H1 (cell line): ENCODE measurements around the gene IGF2R. TPM values are rescaled to one million over a fixed set of nuclear protein-coding genes. Genes with fewer than 3 reads are reported as not detected.

ENCODE experiments used
- CTCF ChIA-PET: fragments of 300-600 bp; sonication (Branson Sonifier 250); formaldehyde crosslinking; loops from one replicate; lab custom pipeline; 2021; ENCODE audit not compliant: partially characterized antibody; lab: Charles Lee
- POLR2A ChIA-PET: fragments of 300-600 bp; sonication (Branson Sonifier 250); formaldehyde crosslinking; loops from one replicate; lab custom pipeline; 2021; ENCODE audit warnings: inconsistent platforms; ENCODE audit not compliant: partially characterized antibody; lab: Charles Lee
- DNase-seq, 2 experiments: peaks; one replicate each; pipeline versions ENCODE4 v3.0.0 to v3.0.0-alpha.2; 2010 to 2022; ENCODE audit warnings: low spot score in 2 of 2, low read depth in 1 of 2, mixed read lengths in 1 of 2
- FAIRE-seq: peaks from 2 replicates; lab custom pipeline; 2011; peaks lifted over from hg19 to GRCh38; lab: Jason Lieb, UNC
- H2AFZ ChIP-seq: 2 replicates; pipeline ENCODE4 v1.8.1; 2012; ENCODE audit warnings: low read length, inconsistent platforms
- H2AK5ac ChIP-seq: 2 replicates; pipeline ENCODE4 v1.6.1; 2013; ENCODE audit warnings: low read depth, low read length
- H2BK120ac ChIP-seq: replicated peaks from 2 replicates; pipeline ENCODE3; 2013; ENCODE audit warnings: low read depth, low read length, inconsistent platforms
- H2BK12ac ChIP-seq: 2 replicates; pipeline ENCODE4 v1.6.1; 2013; ENCODE audit warnings: low read depth, low read length
- H2BK15ac ChIP-seq: 2 replicates; pipeline ENCODE4 v1.6.1; 2013; ENCODE audit warnings: low read length
- H2BK20ac ChIP-seq: 2 replicates; pipeline ENCODE4 v1.6.1; 2013; ENCODE audit warnings: low read length
- H2BK5ac ChIP-seq: 2 replicates; pipeline ENCODE4 v1.6.1; 2013; ENCODE audit warnings: low read depth, low read length
- H3K14ac ChIP-seq: 2 replicates; pipeline ENCODE4 v1.6.1; 2013; ENCODE audit warnings: inconsistent platforms; ENCODE audit not compliant: insufficient read length
- H3K18ac ChIP-seq: 2 replicates; pipeline ENCODE4 v1.6.1; 2013; ENCODE audit warnings: low read length; ENCODE audit errors: extremely low read depth
- H3K23ac ChIP-seq: 2 replicates; pipeline ENCODE4 v1.6.1; 2013; ENCODE audit warnings: inconsistent platforms; ENCODE audit not compliant: insufficient read length
- H3K23me2 ChIP-seq: 2 replicates; pipeline ENCODE4 v1.6.1; 2013; ENCODE audit warnings: low read depth, low read length
- H3K27ac ChIP-seq: 2 replicates; pipeline ENCODE4 v1.6.1; 2011; ENCODE audit warnings: low read depth, low read length, inconsistent platforms
- H3K27me3 ChIP-seq, 4 experiments: replicated peaks in 1 of 4; 1 replicate in 1 of 4; 2 replicates in 3 of 4; pipeline versions ENCODE4 v1.6.1 to v1.8.1; 2011 to 2013; ENCODE audit warnings: low read length in 3 of 4, mild to moderate bottlenecking in 3 of 4, inconsistent platforms in 2 of 4, mixed read lengths in 2 of 4, moderate library complexity in 1 of 4; ENCODE audit not compliant: control insufficient read depth in 3 of 4, insufficient read depth in 3 of 4; ENCODE audit errors: extremely low read depth in 1 of 4
- H3K36me3 ChIP-seq, 4 experiments: 2 replicates each; pipeline versions ENCODE4 v1.6.1 to v1.8.1; 2011 to 2013; ENCODE audit warnings: mild to moderate bottlenecking in 4 of 4, low read length in 3 of 4, moderate library complexity in 2 of 4, control low read depth in 1 of 4, inconsistent platforms in 1 of 4; ENCODE audit not compliant: insufficient read depth in 4 of 4, control insufficient read depth in 2 of 4
- H3K4ac ChIP-seq: replicated peaks from 2 replicates; pipeline ENCODE3; 2013; ENCODE audit warnings: low read length, low read depth, mixed read lengths, inconsistent platforms; ENCODE audit not compliant: insufficient read length
- H3K4me1 ChIP-seq, 4 experiments: replicated peaks in 1 of 4; 1 replicate in 1 of 4; 2 replicates in 3 of 4; pipeline versions ENCODE4 v1.6.1 to v1.8.1; 2011 to 2013; ENCODE audit warnings: low read length in 3 of 4, inconsistent platforms in 2 of 4, mixed read lengths in 1 of 4; ENCODE audit not compliant: insufficient read depth in 4 of 4, control insufficient read depth in 3 of 4
- H3K4me2 ChIP-seq, 2 experiments: 2 replicates each; pipeline versions ENCODE4 v1.6.1 to v1.8.1; 2011 to 2013; ENCODE audit warnings: low read depth in 2 of 2, low read length in 2 of 2, control low read depth in 1 of 2, inconsistent platforms in 1 of 2, mild to moderate bottlenecking in 1 of 2; ENCODE audit not compliant: insufficient read depth in 1 of 2
- H3K4me3 ChIP-seq, 4 experiments: fragments of 200-600, 300-600 bp in 1 of 4; sonication (generic), shearing (Covaris generic), sonication (Bioruptor Twin) in 1 of 4; 2 replicates each; pipeline versions ENCODE4 v1.5.1 to v1.8.1; 2011 to 2016; ENCODE audit warnings: low read length in 4 of 4, low read depth in 3 of 4, control low read depth in 2 of 4, inconsistent platforms in 2 of 4, mild to moderate bottlenecking in 2 of 4, mixed read lengths in 1 of 4, moderate library complexity in 1 of 4; ENCODE audit not compliant: insufficient read depth in 2 of 4; ENCODE audit errors: extremely low read depth in 1 of 4
- H3K56ac ChIP-seq: replicated peaks from 2 replicates; pipeline ENCODE3; 2013; ENCODE audit warnings: low read depth, mild to moderate bottlenecking, mixed read lengths, low read length, inconsistent platforms; ENCODE audit not compliant: insufficient read length
- H3K79me1 ChIP-seq: 2 replicates; pipeline ENCODE4 v1.6.1; 2013; ENCODE audit warnings: low read depth, low read length, control low read depth
- H3K79me2 ChIP-seq, 2 experiments: 2 replicates each; pipeline versions ENCODE4 v1.6.1 to v1.8.1; 2012 to 2013; ENCODE audit warnings: low read length in 2 of 2, mild to moderate bottlenecking in 2 of 2, inconsistent platforms in 1 of 2; ENCODE audit not compliant: insufficient read depth in 2 of 2, control insufficient read depth in 1 of 2
- H3K9ac ChIP-seq, 4 experiments: replicated peaks in 1 of 4; 1 replicate in 1 of 4; 2 replicates in 3 of 4; pipeline versions ENCODE4 v1.6.1 to v1.8.1; 2011 to 2013; ENCODE audit warnings: low read depth in 3 of 4, low read length in 3 of 4, control low read depth in 2 of 4, mild to moderate bottlenecking in 2 of 4, moderate library complexity in 2 of 4, inconsistent platforms in 1 of 4; ENCODE audit errors: extremely low read depth in 1 of 4
- H3K9me3 ChIP-seq, 2 experiments: 2 replicates each; pipeline versions ENCODE4 v1.6.1 to v1.8.1; 2012 to 2013; ENCODE audit warnings: mild to moderate bottlenecking in 2 of 2, moderate library complexity in 2 of 2, control low read depth in 1 of 2, inconsistent platforms in 1 of 2, low read depth in 1 of 2, low read length in 1 of 2, mixed read lengths in 1 of 2; ENCODE audit not compliant: insufficient read depth in 2 of 2
- H4K20me1 ChIP-seq, 2 experiments: replicated peaks in 1 of 2; 2 replicates each; pipeline versions ENCODE3 to v1.8.1; 2011 to 2013; ENCODE audit warnings: inconsistent platforms in 2 of 2, low read length in 2 of 2, mild to moderate bottlenecking in 1 of 2; ENCODE audit not compliant: insufficient read depth in 2 of 2, control insufficient read depth in 1 of 2
- H4K5ac ChIP-seq: 2 replicates; pipeline ENCODE4 v1.6.1; 2013; ENCODE audit warnings: low read length, low read depth, mixed read lengths, inconsistent platforms; ENCODE audit not compliant: insufficient read length
- H4K8ac ChIP-seq: 2 replicates; pipeline ENCODE4 v1.8.0; 2013; ENCODE audit warnings: mild to moderate bottlenecking, moderate library complexity, low read length, inconsistent platforms; ENCODE audit not compliant: insufficient read depth; ENCODE audit errors: extremely low read depth
- H4K91ac ChIP-seq: replicated peaks from 2 replicates; pipeline ENCODE3; 2013; ENCODE audit warnings: low read length, mixed read lengths, inconsistent platforms; ENCODE audit not compliant: insufficient read length
- CTBP2 ChIP-seq: IDR thresholded peaks from 2 replicates; pipeline ENCODE4 v1.7.0; 2011; ENCODE audit warnings: borderline replicate concordance, mild to moderate bottlenecking, moderate library complexity, mixed read lengths, low read length; ENCODE audit not compliant: insufficient read depth, insufficient read length
- EP300 ChIP-seq, 2 experiments: IDR thresholded peaks; 1 replicate in 1 of 2; 2 replicates in 1 of 2; pipeline ENCODE4 v1.6.1; 2011 to 2012; ENCODE audit warnings: low read depth in 2 of 2, low read length in 2 of 2, mild to moderate bottlenecking in 2 of 2, borderline replicate concordance in 1 of 2, inconsistent platforms in 1 of 2, moderate library complexity in 1 of 2
- HDAC2 ChIP-seq, 2 experiments: fragments of 300-600 bp in 1 of 2; sonication (generic) in 1 of 2; IDR thresholded peaks; 2 replicates each; pipeline ENCODE4 v1.6.1; 2011 to 2012; ENCODE audit warnings: low read depth in 2 of 2, low read length in 2 of 2, mild to moderate bottlenecking in 2 of 2, moderate library complexity in 2 of 2, borderline replicate concordance in 1 of 2, inconsistent platforms in 1 of 2
- HDAC6 ChIP-seq: IDR thresholded peaks from one replicate; pipeline ENCODE4 v1.7.1; 2012; ENCODE audit warnings: low read depth, mild to moderate bottlenecking, inconsistent platforms, low read length, moderate library complexity
- PHF8 ChIP-seq: fragments of 200-600 bp; sonication (generic); conservative IDR thresholded peaks from 2 replicates; pipeline ENCODE4 v1.7.1; 2012; ENCODE audit warnings: low read depth, mild to moderate bottlenecking, inconsistent platforms, low read length, moderate library complexity
- RXRA ChIP-seq: IDR thresholded peaks from 2 replicates; pipeline ENCODE4 v1.6.1; 2011; ENCODE audit warnings: low read depth, mild to moderate bottlenecking, low read length, moderate library complexity; ENCODE audit not compliant: insufficient read depth
- SIN3A ChIP-seq, 2 experiments: IDR thresholded peaks in 1 of 2; conservative IDR thresholded peaks in 1 of 2; 2 replicates each; pipeline ENCODE4 v1.6.1; 2011 to 2012; ENCODE audit warnings: low read length in 2 of 2, improper control_type of control experiment in 1 of 2, low read depth in 1 of 2, mild to moderate bottlenecking in 1 of 2
- WGBS, 2 experiments: shearing (Covaris generic) in 1 of 2; methylation state at CpG; one replicate each; pipeline versions ENCODE4 v1.1.6 to v1.1.7; 2013 to 2015; ENCODE audit warnings: low lambda C conversion rate in 2 of 2, mixed read lengths in 2 of 2, inconsistent platforms in 1 of 2, low coverage in 1 of 2, missing lambda C conversion rate in 1 of 2; ENCODE audit not compliant: insufficient replicate concordance in 2 of 2, insufficient coverage in 1 of 2, insufficient read length in 1 of 2; ENCODE audit errors: extremely low coverage in 1 of 2, missing lambda C conversion rate in 1 of 2; 5-methylcytosine and 5-hydroxymethylcytosine counted together
- polyA plus RNA-seq, 7 experiments: library from polyadenylated mRNA; depleted of rRNA in 3 of 7; stranded (reverse) in 5 of 7; unstranded in 2 of 7; fragments of >200 nt in 5 of 7; fragments of 200-250 nt in 2 of 7; gene quantifications; 1 replicate in 5 of 7; 2 replicates in 1 of 7; 4 replicates in 1 of 7; pipeline versions ENCODE4 v1.2.1 to v1.2.3, GENCODE V29; 2011 to 2013; ENCODE audit warnings: missing spikeins in 2 of 7, mixed read lengths in 2 of 7
- total RNA-seq: library from RNA; stranded (reverse); fragmentation: NEBNext Ultra II Directional; extraction: Animal tissue kit (Norgen Biotek cat#: 25700); gene quantifications from 2 replicates; pipeline ENCODE4 v1.2.1, GENCODE V29; 2021
- TF ChIP-seq, protein P1 (sequence below): IDR thresholded peaks from 2 replicates; pipeline ENCODE4 v1.6.1; 2011; ENCODE audit warnings: low read length, improper control_type of control experiment
- TF ChIP-seq, protein P2 (sequence below): IDR thresholded peaks from 2 replicates; pipeline ENCODE4 v1.6.1; 2012; ENCODE audit warnings: inconsistent platforms
- TF ChIP-seq, protein P3 (sequence below): IDR thresholded peaks from 2 replicates; pipeline ENCODE4 v1.6.1; 2012; ENCODE audit warnings: inconsistent platforms

Gene IGF2R
- total and polyA plus RNA-seq, 2 of the 8 experiments (the other 6 are each of a cell fraction or from before 2014, with no cell fraction given) = 20.6 to 74.1 TPM

DNA sequence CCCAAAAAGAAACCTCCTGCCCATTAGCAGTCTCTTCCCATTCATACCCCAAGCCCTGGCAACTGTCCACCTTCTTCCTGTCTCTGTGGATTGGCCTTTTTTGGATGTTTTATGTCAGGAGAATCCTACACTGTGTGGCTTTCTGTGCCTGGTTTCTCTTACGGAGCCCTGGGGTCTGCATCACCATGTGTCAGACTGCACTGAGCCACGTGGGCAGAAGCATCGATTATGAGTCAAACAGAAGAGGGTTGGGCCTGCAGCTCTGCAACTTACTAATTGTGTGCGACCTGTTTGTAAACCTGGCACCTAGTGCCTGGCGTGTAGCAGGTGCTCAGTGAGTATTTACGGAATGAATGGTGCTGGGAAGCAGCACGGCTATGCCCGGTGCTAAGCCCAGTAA lies 62.6 kb downstream of the IGF2R start:
- Histone ChIP-seq H2AFZ (no peak overlapping the region), H3K56ac (no peak overlapping the region), H2BK5ac (no peak overlapping the region), H3K36me3 (peaks cover 11 to 68% (median 55%) of the 10 kb centered on the region in 4 experiments), H3K9ac (no peak overlapping the region), H3K4ac (no peak overlapping the region), H3K18ac (no peak overlapping the region), H3K14ac (no peak overlapping the region), H3K4me1 (no peaks in the 10 kb centered on the region), H2BK12ac (no peak overlapping the region), H3K23me2 (no peaks in the 10 kb centered on the region), H3K79me1 (no peaks in the 10 kb centered on the region; the same call in none of the 2 replicates), H2BK20ac (no peak overlapping the region), H2BK15ac (no peak overlapping the region), H4K91ac (no peak overlapping the region), H4K5ac (no peak overlapping the region), H3K27me3 (no peaks in the 10 kb centered on the region), H3K4me2 (no peak overlapping the region), H4K20me1 (peaks cover 4 to 6% of the 10 kb centered on the region in 2 experiments), H2AK5ac (no peak overlapping the region), H3K23ac (no peak overlapping the region), H3K79me2 (no peaks in the 10 kb centered on the region), H3K4me3 (no peak overlapping the region), H3K9me3 (no peaks in the 10 kb centered on the region), H4K8ac (no peak overlapping the region), H3K27ac (no peak overlapping the region), H2BK120ac (no peak overlapping the region)
- DNase-seq (no peak), FAIRE-seq (no peak)
- ChIA-PET POLR2A (no interaction called here), CTCF (interaction anchor here (0.8 to 1.1 kb wide), 4 partner anchors 9 to 167 kb away, joined by 3 read pairs; no protein-coding TSS in a partner anchor)
- WGBS, 2 experiments = 87% methylated on average over 8 of the region's 8 CpGs; no CpG with 5 or more reads in 1 of the 2 experiments
- no peak for TF ChIP-seq CTBP2
- no peak for TF ChIP-seq RXRA
- TF ChIP-seq PHF8 = no peak
- TF ChIP-seq, protein P1, sequence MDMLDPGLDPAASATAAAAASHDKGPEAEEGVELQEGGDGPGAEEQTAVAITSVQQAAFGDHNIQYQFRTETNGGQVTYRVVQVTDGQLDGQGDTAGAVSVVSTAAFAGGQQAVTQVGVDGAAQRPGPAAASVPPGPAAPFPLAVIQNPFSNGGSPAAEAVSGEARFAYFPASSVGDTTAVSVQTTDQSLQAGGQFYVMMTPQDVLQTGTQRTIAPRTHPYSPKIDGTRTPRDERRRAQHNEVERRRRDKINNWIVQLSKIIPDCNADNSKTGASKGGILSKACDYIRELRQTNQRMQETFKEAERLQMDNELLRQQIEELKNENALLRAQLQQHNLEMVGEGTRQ = no peak
- no peak for TF ChIP-seq HDAC6
- TF ChIP-seq, protein P2, sequence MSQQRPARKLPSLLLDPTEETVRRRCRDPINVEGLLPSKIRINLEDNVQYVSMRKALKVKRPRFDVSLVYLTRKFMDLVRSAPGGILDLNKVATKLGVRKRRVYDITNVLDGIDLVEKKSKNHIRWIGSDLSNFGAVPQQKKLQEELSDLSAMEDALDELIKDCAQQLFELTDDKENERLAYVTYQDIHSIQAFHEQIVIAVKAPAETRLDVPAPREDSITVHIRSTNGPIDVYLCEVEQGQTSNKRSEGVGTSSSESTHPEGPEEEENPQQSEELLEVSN = no peak
- TF ChIP-seq, protein P3, sequence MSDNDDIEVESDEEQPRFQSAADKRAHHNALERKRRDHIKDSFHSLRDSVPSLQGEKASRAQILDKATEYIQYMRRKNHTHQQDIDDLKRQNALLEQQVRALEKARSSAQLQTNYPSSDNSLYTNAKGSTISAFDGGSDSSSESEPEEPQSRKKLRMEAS = no peak
- TF ChIP-seq SIN3A (conservative IDR thresholded peaks at IDR 0.05 in 1 of 2, IDR thresholded peaks at IDR 0.05 in 1 of 2; ENCODE audit: low read depth in 1 of 2, low read length in 2 of 2) = no peak
- no peak for TF ChIP-seq HDAC2 (IDR thresholded peaks at IDR 0.05; ENCODE audit: borderline replicate concordance in 1 of 2, low read depth in 2 of 2, low read length in 2 of 2)
- TF ChIP-seq EP300 (IDR thresholded peaks at IDR 0.05; ENCODE audit: borderline replicate concordance in 1 of 2, low read depth in 2 of 2, low read length in 2 of 2) = no peak
